Adrenal gland (tissue), 12 donors: Measurements from ENCODE around the gene PLD5. TPM values are rescaled to one million over a fixed set of nuclear protein-coding genes. Genes with fewer than 3 reads are reported as not detected.

Experiments used
- DNase-seq, 7 donors: peaks; one replicate each; pipeline ENCODE4 v3.0.0-alpha.2; 2019 to 2020
- H3K27ac ChIP-seq, 5 donors: fragments of 200-600 bp; sonication (generic) in 4 of 5; 1 replicate in 3 of 5; 2 replicates in 2 of 5; pipeline versions ENCODE4 v1.5.1 to v1.8.0; 2016 to 2020; ENCODE audit warnings: mild to moderate bottlenecking in 1 of 5
- H3K27me3 ChIP-seq: fragments of 200-600 bp; 2 replicates; pipeline ENCODE4 v1.8.0; 2021
- H3K36me3 ChIP-seq, 2 donors: fragments of 200-600 bp; replicated peaks in 1 of 2; 1 replicate in 1 of 2; 2 replicates in 1 of 2; pipeline versions ENCODE4 v1.5.1 to v1.8.0; 2018 to 2022
- H3K4me1 ChIP-seq, 2 donors: fragments of 200-600 bp; replicated peaks in 1 of 2; 1 replicate in 1 of 2; 2 replicates in 1 of 2; pipeline versions ENCODE4 v1.5.1 to v1.8.0; 2018 to 2021
- H3K4me3 ChIP-seq, 4 donors: fragments of 200-600 bp; sonication (generic) in 3 of 4; one replicate each; pipeline ENCODE4 v1.5.1; 2016 to 2018
- H3K9me3 ChIP-seq, 3 donors: fragments of 200-600 bp; sonication (generic) in 1 of 3; replicated peaks in 1 of 3; 1 replicate in 2 of 3; 2 replicates in 1 of 3; pipeline versions ENCODE4 v1.5.1 to v1.8.0; 2016 to 2021
- POLR2A ChIP-seq, 2 donors: fragments of 450-650 bp; IDR thresholded peaks; one replicate each; pipeline ENCODE4 v1.6.1; 2017; ENCODE audit warnings: antibody characterized with exemption in 2 of 2, mild to moderate bottlenecking in 2 of 2, moderate library complexity in 1 of 2
- WGBS, 4 donors: extraction: QIAGEN DNeasy Blood & Tissue Kit in 2 of 4; methylation state at CpG; one replicate each; pipeline versions ENCODE4 v1.1.5 to v1.1.7; 2013 to 2017; 5-methylcytosine and 5-hydroxymethylcytosine counted together
- intact Hi-C, 2 donors: fragments of 100-400 bp; cut with DNase I; formaldehyde crosslinking; loops; one replicate each; pipeline versions ENCODE4 v1.14.1 to v1.15.0; 2022 to 2023
- polyA plus RNA-seq, 3 donors: library from polyadenylated mRNA; stranded (reverse); fragments of 200-250 nt in 2 of 3; fragments of 350-450 nt in 1 of 3; fragmentation: Illumina TruSeq in 1 of 3; extraction: RNeasy Lipid Tissue Mini Kit (QIAGEN cat#74804) in 1 of 3; gene quantifications; one replicate each; pipeline ENCODE4 v1.2.3, GENCODE V29; 2013 to 2014
- total RNA-seq, 9 donors: library from RNA; depleted of rRNA in 4 of 9; stranded (reverse); fragments of >200 nt in 4 of 9; fragments of 120-200 nt in 1 of 9; fragmentation: NEBNext Ultra II Directional in 1 of 9; extraction: Animal tissue kit (Norgen Biotek cat#: 25700) in 1 of 9; gene quantifications; one replicate each; pipeline versions ENCODE4 v1.1.0 to v1.2.4, GENCODE V29; 2013 to 2023
- TF ChIP-seq, protein P1 (sequence below), 6 experiments: fragments of 450-650 bp in 4 of 6; fragments of 200-600 bp in 2 of 6; sonication (generic) in 1 of 6; IDR thresholded peaks; 1 replicate in 5 of 6; 2 replicates in 1 of 6; pipeline versions ENCODE4 v1.5.1 to v1.8.0; 2016 to 2021; ENCODE audit warnings: antibody characterized with exemption in 6 of 6, mild to moderate bottlenecking in 2 of 6, moderate library complexity in 1 of 6
- donor health status: healthy with polysubstance abuse.
- donor health status: Bipolar disorder and iron deficiency.
- donor health status: DM: yes; HTN: yes; CAD: no.
- donor health status: DM: no; HTN: no; CAD: no.
- donor health status: DM: no; HTN: no; CAD: no.
- donor health status: DM: yes; HTN: yes; CAD: no.

PLD5 gene
- total and polyA plus RNA-seq, 12 donors = 0.24 to 9.6 (median 2.5) TPM

DNA sequence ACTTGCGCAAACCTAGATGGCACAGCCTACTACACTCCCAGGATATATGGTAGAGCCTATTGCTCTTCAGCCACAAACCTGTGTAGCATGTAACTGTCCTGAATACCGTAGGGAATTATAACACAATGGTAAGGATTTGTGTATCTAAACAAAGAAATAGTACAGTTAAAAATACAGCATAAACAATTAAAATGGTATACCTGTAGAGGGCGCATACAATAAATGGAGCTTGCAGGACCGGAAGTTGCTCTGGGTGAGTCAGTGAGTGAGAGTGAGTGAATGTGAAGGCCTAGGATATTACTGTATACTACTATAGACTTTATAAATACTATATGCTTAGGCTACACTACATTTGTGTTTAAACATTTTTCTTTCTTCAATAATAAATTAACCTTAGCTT is 99.3 kb downstream of the PLD5 start:
- intact Hi-C loops = no loop called here
- no peaks in the 10 kb centered on the region for H3K9me3 ChIP-seq
- TF ChIP-seq POLR2A (IDR thresholded peaks at IDR 0.05) = no peak
- TF ChIP-seq, protein P1, sequence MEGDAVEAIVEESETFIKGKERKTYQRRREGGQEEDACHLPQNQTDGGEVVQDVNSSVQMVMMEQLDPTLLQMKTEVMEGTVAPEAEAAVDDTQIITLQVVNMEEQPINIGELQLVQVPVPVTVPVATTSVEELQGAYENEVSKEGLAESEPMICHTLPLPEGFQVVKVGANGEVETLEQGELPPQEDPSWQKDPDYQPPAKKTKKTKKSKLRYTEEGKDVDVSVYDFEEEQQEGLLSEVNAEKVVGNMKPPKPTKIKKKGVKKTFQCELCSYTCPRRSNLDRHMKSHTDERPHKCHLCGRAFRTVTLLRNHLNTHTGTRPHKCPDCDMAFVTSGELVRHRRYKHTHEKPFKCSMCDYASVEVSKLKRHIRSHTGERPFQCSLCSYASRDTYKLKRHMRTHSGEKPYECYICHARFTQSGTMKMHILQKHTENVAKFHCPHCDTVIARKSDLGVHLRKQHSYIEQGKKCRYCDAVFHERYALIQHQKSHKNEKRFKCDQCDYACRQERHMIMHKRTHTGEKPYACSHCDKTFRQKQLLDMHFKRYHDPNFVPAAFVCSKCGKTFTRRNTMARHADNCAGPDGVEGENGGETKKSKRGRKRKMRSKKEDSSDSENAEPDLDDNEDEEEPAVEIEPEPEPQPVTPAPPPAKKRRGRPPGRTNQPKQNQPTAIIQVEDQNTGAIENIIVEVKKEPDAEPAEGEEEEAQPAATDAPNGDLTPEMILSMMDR (IDR thresholded peaks at IDR 0.05) = no peak
- peaks cover 0 to 11% of the 10 kb centered on the region in 2 donors for H3K4me1 ChIP-seq
- H3K27ac ChIP-seq = no peak overlapping the region
- DNase-seq = no peak
- WGBS, 4 donors = 75 to 84% (median 79%) methylated on average over 4 of the region's 4 CpGs
- no peaks in the 10 kb centered on the region for H3K27me3 ChIP-seq
- no peak overlapping the region for H3K4me3 ChIP-seq
- no peaks in the 10 kb centered on the region for H3K36me3 ChIP-seq

DNA sequence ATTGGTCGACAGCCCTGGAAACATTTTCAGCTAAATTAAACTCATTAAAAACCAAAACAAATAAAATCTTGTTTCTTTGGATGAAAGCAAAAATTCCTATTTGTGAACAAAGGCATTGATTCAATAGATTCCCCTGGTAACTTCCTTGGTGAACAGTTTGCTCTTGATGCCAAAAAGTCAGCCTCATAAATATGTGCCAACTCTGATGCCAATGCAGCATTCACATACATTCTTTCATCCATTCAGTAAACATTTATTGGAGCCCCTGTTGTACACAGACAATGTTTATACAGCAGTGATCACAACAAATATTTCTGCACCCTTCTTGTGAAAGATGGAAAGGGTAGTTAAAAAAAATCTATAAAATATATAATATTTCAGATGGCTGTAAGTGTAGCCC is 107.8 kb downstream of the PLD5 start:
- no peak overlapping the region for H3K4me3 ChIP-seq
- no peaks in the 10 kb centered on the region for H3K36me3 ChIP-seq
- H3K27ac ChIP-seq = no peak overlapping the region
- H3K27me3 ChIP-seq = no peaks in the 10 kb centered on the region
- DNase-seq = no peak
- intact Hi-C loops = no loop called here
- H3K4me1 ChIP-seq = no peaks in the 10 kb centered on the region
- no peak for TF ChIP-seq POLR2A (IDR thresholded peaks at IDR 0.05)
- TF ChIP-seq, protein P1 (IDR thresholded peaks at IDR 0.05) = no peak
- no peaks in the 10 kb centered on the region for H3K9me3 ChIP-seq
- WGBS, 4 donors = 75 to 90% (median 83%) methylated on average over 1 of the region's 1 CpG

DNA sequence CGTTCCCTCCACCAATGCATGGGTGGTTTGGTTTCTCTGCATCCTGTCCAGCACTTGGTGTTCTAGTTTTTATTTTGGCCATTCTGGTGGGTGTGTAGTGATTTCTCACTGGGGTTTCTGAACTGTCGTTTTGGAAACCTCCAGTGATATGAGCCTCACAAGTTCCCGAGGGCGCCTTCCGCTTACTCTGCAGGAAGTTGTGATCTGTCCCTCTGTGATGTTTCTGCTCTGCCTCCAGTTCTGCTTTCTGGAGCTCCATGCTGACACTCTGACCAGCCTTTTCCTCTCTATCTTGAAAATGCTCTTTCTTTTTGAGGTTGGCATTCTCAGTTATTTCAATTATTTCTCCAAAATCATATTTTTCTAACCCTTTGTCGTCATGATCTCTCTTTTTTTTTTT is 111.6 kb downstream of the PLD5 start:
- Histone ChIP-seq H3K4me3 (no peak overlapping the region), H3K27ac (no peak overlapping the region), H3K4me1 (no peaks in the 10 kb centered on the region), H3K36me3 (no peaks in the 10 kb centered on the region), H3K9me3 (no peaks in the 10 kb centered on the region), H3K27me3 (no peaks in the 10 kb centered on the region)
- no peak for TF ChIP-seq POLR2A (IDR thresholded peaks at IDR 0.05)
- TF ChIP-seq, protein P1 (IDR thresholded peaks at IDR 0.05) = no peak
- no peak for DNase-seq
- WGBS, 4 donors = 76 to 84% (median 79%) methylated on average over 6 of the region's 6 CpGs
- intact Hi-C loops = no loop called here

DNA sequence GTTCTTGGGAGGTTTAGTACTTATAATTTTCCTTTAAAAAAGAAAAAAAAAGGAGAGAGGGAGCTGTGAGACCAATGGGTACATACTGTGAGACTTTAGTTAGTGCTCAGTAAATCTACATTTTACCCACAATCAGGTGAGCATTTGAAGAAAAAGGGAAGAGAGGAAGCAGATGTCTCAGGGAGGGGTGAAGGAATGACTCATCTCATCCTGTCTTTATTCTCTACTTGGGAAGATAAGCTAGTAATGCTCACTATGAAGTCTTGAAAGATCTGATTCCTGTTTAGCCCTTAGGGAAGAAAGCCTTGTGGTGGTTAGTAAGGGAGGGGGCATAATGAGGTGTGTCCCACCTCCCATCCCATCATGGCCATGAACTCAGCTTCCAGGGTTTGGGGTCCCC is 112.6 kb downstream of the PLD5 start:
- Histone ChIP-seq H3K9me3 (no peaks in the 10 kb centered on the region), H3K4me3 (no peak overlapping the region), H3K4me1 (no peaks in the 10 kb centered on the region), H3K27me3 (no peaks in the 10 kb centered on the region), H3K27ac (no peak overlapping the region), H3K36me3 (no peaks in the 10 kb centered on the region)
- intact Hi-C loops = no loop called here
- no peak for DNase-seq
- TF ChIP-seq, protein P1 (IDR thresholded peaks at IDR 0.05) = no peak
- no peak for TF ChIP-seq POLR2A (IDR thresholded peaks at IDR 0.05)
